Gastrocnemius medialis (tissue), 4 donors: ENCODE measurements around the gene TP53AIP1.

Experiments used
- CTCF ChIP-seq, 5 experiments: fragments of 450-650 bp in 3 of 5; fragments of 200-600 bp in 2 of 5; sonication (generic) in 2 of 5; IDR thresholded peaks in 4 of 5; conservative IDR thresholded peaks in 1 of 5; 1 replicate in 4 of 5; 2 replicates in 1 of 5; pipeline ENCODE4 v1.5.1; 2016 to 2019; ENCODE audit warnings: antibody characterized with exemption in 5 of 5, mild to moderate bottlenecking in 3 of 5, moderate library complexity in 3 of 5
- POLR2A ChIP-seq, 2 donors: fragments of 450-650 bp; IDR thresholded peaks; one replicate each; pipeline ENCODE4 v1.6.1; 2017; ENCODE audit warnings: antibody characterized with exemption in 2 of 2, mild to moderate bottlenecking in 2 of 2, moderate library complexity in 2 of 2

GRCh38 chr11:128943428-128943976 is 831 bp upstream of the TP53AIP1 start:
- TF ChIP-seq CTCF (IDR thresholded peaks at IDR 0.05 in 4 of 5, conservative IDR thresholded peaks at IDR 0.05 in 1 of 5) (no peak), POLR2A (IDR thresholded peaks at IDR 0.05) (no peak)
